Measurements from ENCODE around the gene KRTAP5-4. TPM values are rescaled to one million over a fixed set of nuclear protein-coding genes. Genes with fewer than 3 reads are reported as not detected.
"Not testable (repeated sequence)": the region's sequence is repeated elsewhere in the genome, so short reads cannot be mapped to it uniquely, and the experiment has no call there.

The KRTAP5-4 gene
- total RNA-seq, 4 donors from 2014 or later = not detected

GRCh38 chr11:1597994-1598380, 24.0 kb downstream of the KRTAP5-4 start, which contains the start of gene KRTAP5-2:
Gene KRTAP5-2, minus strand, starts transcription at chr11:1598294. Its CDS starts 44 bp downstream, at chr11:1598250.
- intact Hi-C loops (cut with DNase I) = no loop called here
- Histone ChIP-seq H3K27me3 (peaks cover 0 to 93% (median 0%) of the 10 kb centered on the region in 4 donors), H3K27ac (no peak within 1 kb of the TSS), H3K4me1 (no peaks in the 10 kb centered on the region), H3K9me3 (no peaks in the 10 kb centered on the region), H3K4me3 (no peak within 1 kb of the TSS), H3K36me3 (no peaks in the 10 kb centered on the region)
- no peak for TF ChIP-seq CTCF (IDR thresholded peaks at IDR 0.05)
- no peak for TF ChIP-seq POLR2A (IDR thresholded peaks at IDR 0.05)
- DNase-seq = no peak
- 20 to 100% methylated on average over 1 to 2 of the region's 4 CpGs for WGBS, 2 donors

GRCh38 chr11:1597331-1597993, 24.5 kb downstream of the KRTAP5-4 start:
- Histone ChIP-seq H3K27me3 (peaks cover 0 to 95% (median 0%) of the 10 kb centered on the region in 4 donors), H3K36me3 (no peaks in the 10 kb centered on the region), H3K9me3 (no peaks in the 10 kb centered on the region), H3K4me1 (no peaks in the 10 kb centered on the region), H3K27ac (no peak overlapping the region), H3K4me3 (no peak overlapping the region)
- WGBS, 2 donors = 53 to 77% methylated on average over 4 to 7 of the region's 10 CpGs
- TF ChIP-seq POLR2A (IDR thresholded peaks at IDR 0.05) = no peak
- no peak for TF ChIP-seq CTCF (IDR thresholded peaks at IDR 0.05)
- intact Hi-C loops (cut with DNase I) = no loop called here
- DNase-seq = no peak

- H3K27me3 ChIP-seq = peaks cover 0 to 96% (median 0%) of the 10 kb centered on the region in 4 donors
- H3K4me3 ChIP-seq; H3K9me3 ChIP-seq; H3K4me1 ChIP-seq; H3K36me3 ChIP-seq; intact Hi-C loops (cut with DNase I); DNase-seq; H3K27ac ChIP-seq: not testable (repeated sequence)
- 51 to 67% methylated on average over 14 to 16 of the region's 19 CpGs for whole genome bisulfite sequencing, 2 donors
These were observed 25.3 kb downstream of the KRTAP5-4 start for GRCh38 chr11:1596576-1597121.

GRCh38 chr11:1595994-1596575, 25.9 kb downstream of the KRTAP5-4 start:
- H3K27ac ChIP-seq; intact Hi-C loops (cut with DNase I); DNase-seq; H3K9me3 ChIP-seq; H3K36me3 ChIP-seq; H3K4me1 ChIP-seq; H3K4me3 ChIP-seq: not testable (repeated sequence)
- H3K27me3 ChIP-seq = peaks cover 0 to 96% (median 0%) of the 10 kb centered on the region in 4 donors
- 39 to 60% methylated on average over 11 of the region's 11 CpGs for WGBS, 2 donors

GRCh38 chr11:1592628-1593027, 29.3 kb downstream of the KRTAP5-4 start:
- no peaks in the 10 kb centered on the region for H3K9me3 ChIP-seq
- no peak for DNase-seq
- no peaks in the 10 kb centered on the region for H3K36me3 ChIP-seq
- intact Hi-C loops (cut with DNase I) = no loop called here
- TF ChIP-seq CTCF (IDR thresholded peaks at IDR 0.05) = no peak
- no peak for TF ChIP-seq POLR2A (IDR thresholded peaks at IDR 0.05)
- WGBS, 2 donors = 43 to 67% methylated on average over 9 of the region's 9 CpGs
- no peak overlapping the region for H3K4me3 ChIP-seq
- no peak overlapping the region for H3K27ac ChIP-seq
- H3K4me1 ChIP-seq = peaks cover 0 to 4% (median 4%) of the 10 kb centered on the region in 3 donors
- peaks cover 0 to 77% (median 0%) of the 10 kb centered on the region in 4 donors for H3K27me3 ChIP-seq

- intact Hi-C loops (cut with DNase I) = no loop called here
These were observed 31.9 kb downstream of the KRTAP5-4 start for GRCh38 chr11:1589996-1590395.

GRCh38 chr11:1589191-1589963, 32.6 kb downstream of the KRTAP5-4 start:
- H3K27ac ChIP-seq; intact Hi-C loops (cut with DNase I); H3K4me1 ChIP-seq; H3K4me3 ChIP-seq; H3K9me3 ChIP-seq; DNase-seq; H3K36me3 ChIP-seq: not testable (repeated sequence)
- WGBS, 2 donors = 5 to 9% methylated on average over 6 to 7 of the region's 10 CpGs
- peaks cover 0 to 60% (median 0%) of the 10 kb centered on the region in 4 donors for H3K27me3 ChIP-seq

More at GRCh38 chr11:1589996-1590395, 31.9 kb downstream of the KRTAP5-4 start:
- WGBS, 2 donors = 88 to 98% methylated on average over 5 to 6 of the region's 6 CpGs
- Histone ChIP-seq H3K4me1 (peaks cover 0 to 4% (median 4%) of the 10 kb centered on the region in 3 donors), H3K4me3 (no peak overlapping the region), H3K9me3 (no peaks in the 10 kb centered on the region), H3K27me3 (peaks cover 0 to 60% (median 0%) of the 10 kb centered on the region in 4 donors), H3K27ac (no peak overlapping the region), H3K36me3 (no peaks in the 10 kb centered on the region)
- TF ChIP-seq CTCF (IDR thresholded peaks at IDR 0.05) = no peak
- no peak for TF ChIP-seq POLR2A (IDR thresholded peaks at IDR 0.05)
- DNase-seq = no peak

Measured in esophagus squamous epithelium (tissue), 5 donors.